GM12874 (cell line): Measurements from ENCODE around the gene BRSK1.

Experiments used
- CTCF ChIP-seq: IDR thresholded peaks from 2 replicates; pipeline ENCODE4 v1.5.1; 2011; ENCODE audit warnings: low read depth, mild to moderate bottlenecking, control low read depth, low read length, moderate library complexity; ENCODE audit not compliant: insufficient read depth

The BRSK1 gene

GRCh38 chr19:55355213-55355821 is 71.5 kb downstream of the BRSK1 start:
- TF ChIP-seq CTCF = no peak

GRCh38 chr19:55358493-55358892 is 74.7 kb downstream of the BRSK1 start:
- TF ChIP-seq CTCF = no peak

- no peak for TF ChIP-seq CTCF
Observed at GRCh38 chr19:55358943-55359908, 75.4 kb downstream of the BRSK1 start.

- no peak for TF ChIP-seq CTCF
Observed at GRCh38 chr19:55360902-55361301, 77.1 kb downstream of the BRSK1 start.
